Liver (tissue), 3 donors: ENCODE data around the gene PLB1.

Experiments
- CTCF ChIP-seq: fragments of 150-350 bp; IDR thresholded peaks from 2 replicates; pipeline ENCODE4 v1.5.1; 2017; ENCODE audit warnings: improper control_type of control experiment, low read depth, low read length; ENCODE audit not compliant: missing input control
- GABPA ChIP-seq, 2 donors: IDR thresholded peaks in 1 of 2; conservative IDR thresholded peaks in 1 of 2; 2 replicates each; pipeline ENCODE4 v1.6.1; 2016; ENCODE audit warnings: antibody characterized with exemption in 2 of 2, mild to moderate bottlenecking in 1 of 2, moderate library complexity in 1 of 2
- RAD21 ChIP-seq, 2 donors: IDR thresholded peaks; 2 replicates each; pipeline ENCODE4 v1.6.1; 2016; ENCODE audit warnings: antibody characterized with exemption in 2 of 2, mild to moderate bottlenecking in 2 of 2
- donor health status: healthy.
- donor health status: healthy.

- TF ChIP-seq CTCF (no peak), RAD21 (IDR thresholded peaks at IDR 0.05) (no peak), GABPA (IDR thresholded peaks at IDR 0.05 in 1 of 2, conservative IDR thresholded peaks at IDR 0.05 in 1 of 2) (no peak)
These were observed 61.7 kb downstream of the PLB1 start for GRCh38 chr2:28557389-28558131.
